SK-N-SH treated with all-trans-retinoic acid at 6 μM for 48 hours (cell line): Measurements from ENCODE around the gene GPHN.
"Not testable (repeated sequence)": the region's sequence is repeated elsewhere in the genome, so short reads cannot be mapped to it uniquely, and the experiment has no call there.

ENCODE experiments used
- ATAC-seq: fragments of 200-7000 bp; cut with Tn5 transposase; 3 replicates; pipeline ENCODE4 v1.9.1; 2020; ENCODE audit warnings: mild to moderate bottlenecking, moderate library complexity
- ARNTL ChIP-seq: fragments of 450-650 bp; formaldehyde crosslinking; IDR thresholded peaks from 2 replicates; pipeline ENCODE4 v1.5.0; 2020; ENCODE audit warnings: low read depth, mild to moderate bottlenecking, moderate library complexity, borderline replicate concordance
- BACH2 ChIP-seq: fragments of 250-450 bp; sonication (Bioruptor Pico); IDR thresholded peaks from 2 replicates; pipeline ENCODE4 v1.9.0; 2021; ENCODE audit warnings: mild to moderate bottlenecking, borderline replicate concordance
- CREB5 ChIP-seq: fragments of 250-450 bp; sonication (Bioruptor Pico); IDR thresholded peaks from 2 replicates; pipeline ENCODE4 v1.5.1; 2020; ENCODE audit warnings: low read depth, mild to moderate bottlenecking, moderate library complexity
- CSDC2 ChIP-seq: fragments of 250-450 bp; sonication (Bioruptor Pico); IDR thresholded peaks from 2 replicates; pipeline ENCODE4 v1.5.0; 2020; ENCODE audit warnings: mild to moderate bottlenecking, moderate library complexity
- CSRNP3 ChIP-seq: fragments of 250-450 bp; sonication (Bioruptor Pico); IDR thresholded peaks from 2 replicates; pipeline ENCODE4 v1.5.1; 2021; ENCODE audit warnings: mild to moderate bottlenecking, moderate library complexity
- ESRRG ChIP-seq: fragments of 250-450 bp; sonication (Bioruptor Pico); IDR thresholded peaks from 2 replicates; pipeline ENCODE4 v1.6.1; 2021; ENCODE audit warnings: mild to moderate bottlenecking
- GLIS3 ChIP-seq: fragments of 250-450 bp; sonication (Bioruptor Pico); IDR thresholded peaks from 2 replicates; pipeline ENCODE4 v1.5.0; 2020; ENCODE audit warnings: mild to moderate bottlenecking, moderate library complexity
- ISL1 ChIP-seq: fragments of 250-450 bp; sonication (Bioruptor Pico); IDR thresholded peaks from 2 replicates; pipeline ENCODE4 v2.1.2; 2022; ENCODE audit warnings: mild to moderate bottlenecking, moderate library complexity
- OSR1 ChIP-seq: fragments of 250-450 bp; sonication (Bioruptor Pico); IDR thresholded peaks from 2 replicates; pipeline ENCODE4 v1.8.0; 2022; ENCODE audit warnings: moderate library complexity, mild to moderate bottlenecking, inconsistent platforms
- PATZ1 ChIP-seq: fragments of 250-450 bp; sonication (Bioruptor Pico); IDR thresholded peaks from 2 replicates; pipeline ENCODE4 v1.8.0; 2020; ENCODE audit warnings: mild to moderate bottlenecking, moderate library complexity, borderline replicate concordance
- POU6F1 ChIP-seq: fragments of 250-450 bp; sonication (Bioruptor Pico); IDR thresholded peaks from 2 replicates; pipeline ENCODE4 v1.8.0; 2021; ENCODE audit warnings: low read depth, mild to moderate bottlenecking, moderate library complexity, borderline replicate concordance
- PPARA ChIP-seq: fragments of 250-450 bp; sonication (Bioruptor Pico); IDR thresholded peaks from 2 replicates; pipeline ENCODE4 v1.5.0; 2020; ENCODE audit warnings: mild to moderate bottlenecking, borderline replicate concordance
- TCF4 ChIP-seq: fragments of 250-450 bp; sonication (Bioruptor Pico); IDR thresholded peaks from 2 replicates; pipeline ENCODE4 v1.8.0; 2021; ENCODE audit warnings: mild to moderate bottlenecking, moderate library complexity, borderline replicate concordance
- TOX ChIP-seq: fragments of 250-450 bp; sonication (Bioruptor Pico); IDR thresholded peaks from 2 replicates; pipeline ENCODE4 v1.8.0; 2021; ENCODE audit warnings: mild to moderate bottlenecking, moderate library complexity, borderline replicate concordance
- ZC3H10 ChIP-seq: fragments of 250-450 bp; sonication (Bioruptor Pico); IDR thresholded peaks from 2 replicates; pipeline ENCODE4 v1.5.1; 2021; ENCODE audit warnings: mild to moderate bottlenecking, moderate library complexity
- ZFP3 ChIP-seq: fragments of 250-450 bp; sonication (Bioruptor Pico); IDR thresholded peaks from 2 replicates; pipeline ENCODE4 v1.5.0; 2020; ENCODE audit warnings: mild to moderate bottlenecking, moderate library complexity
- ZFP30 ChIP-seq: fragments of 450-650 bp; formaldehyde crosslinking; IDR thresholded peaks from 2 replicates; pipeline ENCODE4 v1.5.0; 2022; ENCODE audit warnings: mild to moderate bottlenecking, moderate library complexity
- ZNF565 ChIP-seq: fragments of 450-650 bp; formaldehyde crosslinking; conservative IDR thresholded peaks from 2 replicates; pipeline ENCODE4 v1.5.0; 2020; ENCODE audit warnings: low read depth, mild to moderate bottlenecking, moderate library complexity
- ZNF70 ChIP-seq: fragments of 450-650 bp; formaldehyde crosslinking; IDR thresholded peaks from 2 replicates; pipeline ENCODE4 v1.5.0; 2020; ENCODE audit warnings: mild to moderate bottlenecking, moderate library complexity
- ZNF8 ChIP-seq: fragments of 450-650 bp; formaldehyde crosslinking; IDR thresholded peaks from 2 replicates; pipeline ENCODE4 v1.5.0; 2020; ENCODE audit warnings: mild to moderate bottlenecking, moderate library complexity
- TF ChIP-seq, protein P1 (sequence below): fragments of 250-450 bp; sonication (Bioruptor Pico); IDR thresholded peaks from 2 replicates; pipeline ENCODE4 v1.5.0; 2020; ENCODE audit warnings: mild to moderate bottlenecking, moderate library complexity

GPHN gene

GRCh38 chr14:66543996-66544395 lies 36.0 kb downstream of the GPHN start (continued):
- TF ChIP-seq CREB5 (CRISPR knock-in tag) (no peak), ZFP3 (CRISPR knock-in tag) (no peak), PATZ1 (CRISPR knock-in tag) (no peak)
- TF ChIP-seq, all 23 proteins: peak for 0

- ATAC-seq, result not testable (repeated sequence)
These were observed 37.2 kb downstream of the GPHN start for GRCh38 chr14:66545191-66545590.

DNA sequence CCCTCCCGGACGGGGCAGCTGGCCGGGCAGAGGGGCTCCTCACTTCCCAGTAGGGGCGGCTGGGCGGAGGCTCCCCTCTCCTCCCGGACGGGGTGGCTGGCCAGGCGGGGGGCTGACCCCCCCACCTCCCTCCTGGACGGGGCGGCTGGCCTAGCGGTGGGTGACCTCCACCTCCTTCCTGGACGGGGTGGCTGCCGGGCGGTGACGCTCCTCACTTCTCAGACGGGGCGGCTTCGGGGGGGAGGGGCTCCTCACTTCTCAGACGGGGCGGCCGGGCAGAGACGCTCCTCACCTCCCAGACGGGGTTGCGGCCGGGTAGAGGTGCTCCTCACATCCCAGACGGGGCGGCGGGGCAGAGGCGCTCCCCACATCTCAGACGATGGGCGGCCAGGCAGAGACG lies 37.8 kb downstream of the GPHN start:
- ATAC-seq, result not testable (repeated sequence)

DNA sequence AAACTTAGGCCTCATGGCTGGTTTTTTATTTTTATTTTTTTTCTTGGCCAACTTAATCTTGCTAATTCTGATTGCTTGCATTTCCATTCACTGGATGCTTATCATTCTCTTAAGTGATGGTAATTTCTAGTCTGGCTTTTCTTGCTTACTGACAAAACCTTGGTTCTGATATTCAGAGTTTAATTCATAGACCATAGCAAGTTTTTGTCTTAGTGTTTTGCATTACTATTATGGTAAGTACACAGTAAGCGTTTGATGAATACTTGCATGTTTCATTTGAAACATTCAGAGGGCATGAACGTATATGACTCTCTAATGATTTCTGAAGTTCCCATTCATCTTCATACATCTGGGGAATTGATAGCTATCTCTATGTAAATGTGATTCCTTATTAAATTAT lies 55.8 kb downstream of the GPHN start:
- TF ChIP-seq ESRRG (CRISPR knock-in tag), result no peak
- TF ChIP-seq OSR1, result no peak
- TF ChIP-seq BACH2 (CRISPR knock-in tag), result no peak
- no peak for TF ChIP-seq TOX (CRISPR knock-in tag)
- TF ChIP-seq CSRNP3 (CRISPR knock-in tag), result no peak
- TF ChIP-seq POU6F1 (CRISPR knock-in tag), result no peak
- TF ChIP-seq ZNF8 (CRISPR knock-in tag), result no peak
- no peak; the same call in 1 of the 2 replicates for TF ChIP-seq ISL1 (CRISPR knock-in tag)
- TF ChIP-seq PATZ1 (CRISPR knock-in tag), result no peak
- TF ChIP-seq, protein P1, sequence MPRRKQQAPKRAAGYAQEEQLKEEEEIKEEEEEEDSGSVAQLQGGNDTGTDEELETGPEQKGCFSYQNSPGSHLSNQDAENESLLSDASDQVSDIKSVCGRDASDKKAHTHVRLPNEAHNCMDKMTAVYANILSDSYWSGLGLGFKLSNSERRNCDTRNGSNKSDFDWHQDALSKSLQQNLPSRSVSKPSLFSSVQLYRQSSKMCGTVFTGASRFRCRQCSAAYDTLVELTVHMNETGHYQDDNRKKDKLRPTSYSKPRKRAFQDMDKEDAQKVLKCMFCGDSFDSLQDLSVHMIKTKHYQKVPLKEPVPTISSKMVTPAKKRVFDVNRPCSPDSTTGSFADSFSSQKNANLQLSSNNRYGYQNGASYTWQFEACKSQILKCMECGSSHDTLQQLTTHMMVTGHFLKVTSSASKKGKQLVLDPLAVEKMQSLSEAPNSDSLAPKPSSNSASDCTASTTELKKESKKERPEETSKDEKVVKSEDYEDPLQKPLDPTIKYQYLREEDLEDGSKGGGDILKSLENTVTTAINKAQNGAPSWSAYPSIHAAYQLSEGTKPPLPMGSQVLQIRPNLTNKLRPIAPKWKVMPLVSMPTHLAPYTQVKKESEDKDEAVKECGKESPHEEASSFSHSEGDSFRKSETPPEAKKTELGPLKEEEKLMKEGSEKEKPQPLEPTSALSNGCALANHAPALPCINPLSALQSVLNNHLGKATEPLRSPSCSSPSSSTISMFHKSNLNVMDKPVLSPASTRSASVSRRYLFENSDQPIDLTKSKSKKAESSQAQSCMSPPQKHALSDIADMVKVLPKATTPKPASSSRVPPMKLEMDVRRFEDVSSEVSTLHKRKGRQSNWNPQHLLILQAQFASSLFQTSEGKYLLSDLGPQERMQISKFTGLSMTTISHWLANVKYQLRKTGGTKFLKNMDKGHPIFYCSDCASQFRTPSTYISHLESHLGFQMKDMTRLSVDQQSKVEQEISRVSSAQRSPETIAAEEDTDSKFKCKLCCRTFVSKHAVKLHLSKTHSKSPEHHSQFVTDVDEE (CRISPR knock-in tag), result no peak
- TF ChIP-seq PPARA (CRISPR knock-in tag), result no peak
- no peak for TF ChIP-seq ZC3H10
- TF ChIP-seq ARNTL (CRISPR knock-in tag), result no peak
- TF ChIP-seq CSDC2 (CRISPR knock-in tag), result no peak
- no peak for TF ChIP-seq ZNF70 (CRISPR knock-in tag)
- no peak for TF ChIP-seq ZFP3 (CRISPR knock-in tag)
- TF ChIP-seq GLIS3 (CRISPR knock-in tag), result no peak
- TF ChIP-seq TCF4 (CRISPR knock-in tag), result no peak
- no peak for TF ChIP-seq ZFP30 (CRISPR knock-in tag)
- TF ChIP-seq ZNF565 (CRISPR knock-in tag), result no peak
- no peak for ATAC-seq
